HEK293 (cell line): Measurements from ENCODE around the gene RIPK4.

Source experiments
- HOXA7 ChIP-seq: sonication (generic); formaldehyde crosslinking; IDR thresholded peaks from 2 replicates; pipeline ENCODE4 v1.8.1; 2022; ENCODE audit warnings: missing genetic modification reagents, borderline replicate concordance
- KLF10 ChIP-seq: fragments of 450-650 bp; IDR thresholded peaks from 2 replicates; pipeline ENCODE4 v1.5.1; 2018; ENCODE audit warnings: missing biosample characterization, mild to moderate bottlenecking, missing genetic modification characterization
- MEIS1 ChIP-seq: sonication (generic); formaldehyde crosslinking; IDR thresholded peaks from 2 replicates; pipeline ENCODE4 v1.8.1; 2022; ENCODE audit warnings: missing genetic modification reagents, mild to moderate bottlenecking, borderline replicate concordance
- MYNN ChIP-seq: fragments of 450-650 bp; formaldehyde crosslinking; IDR thresholded peaks from 2 replicates; pipeline ENCODE4 v1.5.1; 2016; ENCODE audit warnings: missing biosample characterization, missing genetic modification characterization, borderline replicate concordance
- MZF1 ChIP-seq: fragments of 450-650 bp; formaldehyde crosslinking; IDR thresholded peaks from 2 replicates; pipeline ENCODE4 v1.5.1; 2017; ENCODE audit warnings: missing biosample characterization, missing genetic modification characterization, borderline replicate concordance
- OSR2 ChIP-seq: fragments of 450-650 bp; formaldehyde crosslinking; IDR thresholded peaks from 2 replicates; pipeline ENCODE4 v1.5.1; 2016; ENCODE audit warnings: missing biosample characterization, missing genetic modification characterization
- PRDM1 ChIP-seq: fragments of 450-650 bp; formaldehyde crosslinking; IDR thresholded peaks from 2 replicates; pipeline ENCODE4; 2016; ENCODE audit warnings: missing biosample characterization, missing genetic modification characterization
- RBAK ChIP-seq: fragments of 450-650 bp; formaldehyde crosslinking; IDR thresholded peaks from 2 replicates; pipeline ENCODE4 v1.5.1; 2016; ENCODE audit warnings: missing biosample characterization, missing genetic modification characterization
- REPIN1 ChIP-seq: fragments of 450-650 bp; formaldehyde crosslinking; IDR thresholded peaks from 2 replicates; pipeline ENCODE4 v1.5.1; 2017; ENCODE audit warnings: missing biosample characterization, missing genetic modification characterization, low read depth
- ZBTB48 ChIP-seq: fragments of 450-650 bp; formaldehyde crosslinking; IDR thresholded peaks from 2 replicates; pipeline ENCODE4 v1.5.1; 2016; ENCODE audit warnings: missing biosample characterization, missing genetic modification characterization
- ZIC2 ChIP-seq: fragments of 450-650 bp; formaldehyde crosslinking; IDR thresholded peaks from 2 replicates; pipeline ENCODE4 v1.5.1; 2016; ENCODE audit warnings: missing biosample characterization, missing genetic modification characterization
- ZNF112 ChIP-seq: fragments of 450-650 bp; formaldehyde crosslinking; IDR thresholded peaks from 2 replicates; pipeline ENCODE4 v1.5.0; 2017; ENCODE audit warnings: missing biosample characterization, missing genetic modification characterization
- ZNF324 ChIP-seq: fragments of 450-650 bp; formaldehyde crosslinking; IDR thresholded peaks from 2 replicates; pipeline ENCODE4 v1.5.1; 2016; ENCODE audit warnings: missing biosample characterization, missing genetic modification characterization
- ZNF335 ChIP-seq: fragments of 450-650 bp; formaldehyde crosslinking; conservative IDR thresholded peaks from 2 replicates; pipeline ENCODE4 v1.5.1; 2016; ENCODE audit warnings: missing biosample characterization, missing genetic modification characterization
- ZNF394 ChIP-seq: fragments of 450-650 bp; formaldehyde crosslinking; IDR thresholded peaks from 2 replicates; pipeline ENCODE4 v1.5.1; 2016; ENCODE audit warnings: missing biosample characterization, missing genetic modification characterization, mild to moderate bottlenecking, moderate library complexity, borderline replicate concordance
- ZNF571 ChIP-seq: fragments of 450-650 bp; formaldehyde crosslinking; IDR thresholded peaks from 2 replicates; pipeline ENCODE4 v1.5.0; 2017; ENCODE audit warnings: missing biosample characterization, missing genetic modification characterization
- ZNF585B ChIP-seq: fragments of 450-650 bp; formaldehyde crosslinking; IDR thresholded peaks from 2 replicates; pipeline ENCODE4 v1.5.1; 2016; ENCODE audit warnings: missing biosample characterization, missing genetic modification characterization
- ZNF624 ChIP-seq: fragments of 450-650 bp; formaldehyde crosslinking; IDR thresholded peaks from 2 replicates; pipeline ENCODE4 v1.5.1; 2017; ENCODE audit warnings: missing biosample characterization, missing genetic modification characterization
- ZNF658 ChIP-seq: fragments of 450-650 bp; formaldehyde crosslinking; IDR thresholded peaks from 2 replicates; pipeline ENCODE4; 2016; ENCODE audit warnings: missing biosample characterization, missing genetic modification characterization
- TF ChIP-seq, protein P1 (sequence below): fragments of 450-650 bp; formaldehyde crosslinking; IDR thresholded peaks from 2 replicates; pipeline ENCODE4 v1.5.1; 2016; ENCODE audit warnings: missing biosample characterization, missing genetic modification characterization
- TF ChIP-seq, protein P2 (sequence below): fragments of 450-650 bp; formaldehyde crosslinking; IDR thresholded peaks from 2 replicates; pipeline ENCODE4 v1.5.1; 2017; ENCODE audit warnings: missing biosample characterization, missing genetic modification characterization
- TF ChIP-seq, protein P3 (sequence below): fragments of 450-650 bp; formaldehyde crosslinking; IDR thresholded peaks from 2 replicates; pipeline ENCODE4 v1.5.1; 2016; ENCODE audit warnings: missing biosample characterization, missing genetic modification characterization
- TF ChIP-seq, protein P4 (sequence below): fragments of 450-650 bp; formaldehyde crosslinking; IDR thresholded peaks from 2 replicates; pipeline ENCODE4 v1.5.1; 2016; ENCODE audit warnings: missing biosample characterization, missing genetic modification characterization
- TF ChIP-seq, protein P5 (sequence below): IDR thresholded peaks from 2 replicates; pipeline ENCODE4 v1.6.1; 2011; ENCODE audit warnings: mild to moderate bottlenecking, low read depth, low read length, borderline replicate concordance
- TF ChIP-seq, protein P6 (sequence below): fragments of 450-650 bp; IDR thresholded peaks from 2 replicates; pipeline ENCODE4 v1.5.1; 2018; ENCODE audit warnings: missing biosample characterization, missing genetic modification characterization
- TF ChIP-seq, protein P7 (sequence below): fragments of 450-650 bp; formaldehyde crosslinking; IDR thresholded peaks from 2 replicates; pipeline ENCODE4 v1.5.1; 2016; ENCODE audit warnings: missing biosample characterization, missing genetic modification characterization
- TF ChIP-seq, protein P8 (sequence below): fragments of 450-650 bp; formaldehyde crosslinking; IDR thresholded peaks from 2 replicates; pipeline ENCODE4 v1.5.1; 2016; ENCODE audit warnings: missing biosample characterization, missing genetic modification characterization

Gene RIPK4

DNA sequence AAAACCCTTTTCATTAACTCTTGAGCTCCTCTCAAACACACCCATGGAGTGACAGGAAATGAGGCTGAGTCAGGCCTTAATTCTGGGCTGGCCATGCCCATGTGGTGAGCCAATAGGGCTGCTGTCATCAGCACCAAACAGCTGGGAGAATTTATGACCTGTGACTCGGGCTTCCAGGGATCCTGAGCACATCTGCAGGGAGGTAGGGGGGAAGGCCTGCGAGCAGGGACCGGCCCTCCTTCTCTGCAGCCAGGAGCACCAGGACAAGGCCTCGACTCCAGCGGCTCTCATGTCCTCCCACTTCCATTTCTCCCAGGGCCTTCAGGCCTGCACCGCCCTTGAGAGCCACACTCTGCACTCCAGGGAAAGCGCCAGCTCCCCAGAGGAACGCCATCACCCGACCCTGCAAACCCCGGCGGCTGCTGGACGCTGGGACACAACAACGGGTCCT lies 14.6 kb downstream of the RIPK4 start (continued):
- no peak for TF ChIP-seq RBAK (tag by site-specific recombination)
- peak; percentile 82 for TF ChIP-seq ZIC2
- TF ChIP-seq, protein P1, sequence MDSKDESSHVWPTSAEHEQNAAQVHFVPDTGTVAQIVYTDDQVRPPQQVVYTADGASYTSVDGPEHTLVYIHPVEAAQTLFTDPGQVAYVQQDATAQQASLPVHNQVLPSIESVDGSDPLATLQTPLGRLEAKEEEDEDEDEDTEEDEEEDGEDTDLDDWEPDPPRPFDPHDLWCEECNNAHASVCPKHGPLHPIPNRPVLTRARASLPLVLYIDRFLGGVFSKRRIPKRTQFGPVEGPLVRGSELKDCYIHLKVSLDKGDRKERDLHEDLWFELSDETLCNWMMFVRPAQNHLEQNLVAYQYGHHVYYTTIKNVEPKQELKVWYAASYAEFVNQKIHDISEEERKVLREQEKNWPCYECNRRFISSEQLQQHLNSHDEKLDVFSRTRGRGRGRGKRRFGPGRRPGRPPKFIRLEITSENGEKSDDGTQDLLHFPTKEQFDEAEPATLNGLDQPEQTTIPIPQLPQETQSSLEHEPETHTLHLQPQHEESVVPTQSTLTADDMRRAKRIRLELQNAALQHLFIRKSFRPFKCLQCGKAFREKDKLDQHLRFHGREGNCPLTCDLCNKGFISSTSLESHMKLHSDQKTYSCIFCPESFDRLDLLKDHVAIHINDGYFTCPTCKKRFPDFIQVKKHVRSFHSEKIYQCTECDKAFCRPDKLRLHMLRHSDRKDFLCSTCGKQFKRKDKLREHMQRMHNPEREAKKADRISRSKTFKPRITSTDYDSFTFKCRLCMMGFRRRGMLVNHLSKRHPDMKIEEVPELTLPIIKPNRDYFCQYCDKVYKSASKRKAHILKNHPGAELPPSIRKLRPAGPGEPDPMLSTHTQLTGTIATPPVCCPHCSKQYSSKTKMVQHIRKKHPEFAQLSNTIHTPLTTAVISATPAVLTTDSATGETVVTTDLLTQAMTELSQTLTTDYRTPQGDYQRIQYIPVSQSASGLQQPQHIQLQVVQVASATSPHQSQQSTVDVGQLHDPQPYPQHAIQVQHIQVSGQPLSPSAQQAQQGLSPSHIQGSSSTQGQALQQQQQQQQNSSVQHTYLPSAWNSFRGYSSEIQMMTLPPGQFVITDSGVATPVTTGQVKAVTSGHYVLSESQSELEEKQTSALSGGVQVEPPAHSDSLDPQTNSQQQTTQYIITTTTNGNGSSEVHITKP (tag by site-specific recombination), result peak; percentile 28; the same call in 1 of the 2 replicates
- TF ChIP-seq, protein P2, sequence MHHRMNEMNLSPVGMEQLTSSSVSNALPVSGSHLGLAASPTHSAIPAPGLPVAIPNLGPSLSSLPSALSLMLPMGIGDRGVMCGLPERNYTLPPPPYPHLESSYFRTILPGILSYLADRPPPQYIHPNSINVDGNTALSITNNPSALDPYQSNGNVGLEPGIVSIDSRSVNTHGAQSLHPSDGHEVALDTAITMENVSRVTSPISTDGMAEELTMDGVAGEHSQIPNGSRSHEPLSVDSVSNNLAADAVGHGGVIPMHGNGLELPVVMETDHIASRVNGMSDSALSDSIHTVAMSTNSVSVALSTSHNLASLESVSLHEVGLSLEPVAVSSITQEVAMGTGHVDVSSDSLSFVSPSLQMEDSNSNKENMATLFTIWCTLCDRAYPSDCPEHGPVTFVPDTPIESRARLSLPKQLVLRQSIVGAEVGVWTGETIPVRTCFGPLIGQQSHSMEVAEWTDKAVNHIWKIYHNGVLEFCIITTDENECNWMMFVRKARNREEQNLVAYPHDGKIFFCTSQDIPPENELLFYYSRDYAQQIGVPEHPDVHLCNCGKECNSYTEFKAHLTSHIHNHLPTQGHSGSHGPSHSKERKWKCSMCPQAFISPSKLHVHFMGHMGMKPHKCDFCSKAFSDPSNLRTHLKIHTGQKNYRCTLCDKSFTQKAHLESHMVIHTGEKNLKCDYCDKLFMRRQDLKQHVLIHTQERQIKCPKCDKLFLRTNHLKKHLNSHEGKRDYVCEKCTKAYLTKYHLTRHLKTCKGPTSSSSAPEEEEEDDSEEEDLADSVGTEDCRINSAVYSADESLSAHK (tag by site-specific recombination), result no peak
- TF ChIP-seq ZBTB48 (tag by site-specific recombination), result 0 out of 2 replicates have a peak, but pooled peaks have one; percentile 50
- TF ChIP-seq ZNF394 (tag by site-specific recombination), result no peak
- TF ChIP-seq KLF10 (tag by site-specific recombination), result peak; percentile 89
- 0 out of 2 replicates have a peak, but pooled peaks have one; percentile 31 for TF ChIP-seq MEIS1
- TF ChIP-seq ZNF658 (tag by site-specific recombination), result no peak
- TF ChIP-seq, protein P3, sequence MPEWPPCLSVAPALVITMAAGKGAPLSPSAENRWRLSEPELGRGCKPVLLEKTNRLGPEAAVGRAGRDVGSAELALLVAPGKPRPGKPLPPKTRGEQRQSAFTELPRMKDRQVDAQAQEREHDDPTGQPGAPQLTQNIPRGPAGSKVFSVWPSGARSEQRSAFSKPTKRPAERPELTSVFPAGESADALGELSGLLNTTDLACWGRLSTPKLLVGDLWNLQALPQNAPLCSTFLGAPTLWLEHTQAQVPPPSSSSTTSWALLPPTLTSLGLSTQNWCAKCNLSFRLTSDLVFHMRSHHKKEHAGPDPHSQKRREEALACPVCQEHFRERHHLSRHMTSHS (tag by site-specific recombination), result 0 out of 2 replicates have a peak, but pooled peaks have one; percentile 52
- no peak for TF ChIP-seq MYNN (tag by site-specific recombination)
- TF ChIP-seq, protein P4, sequence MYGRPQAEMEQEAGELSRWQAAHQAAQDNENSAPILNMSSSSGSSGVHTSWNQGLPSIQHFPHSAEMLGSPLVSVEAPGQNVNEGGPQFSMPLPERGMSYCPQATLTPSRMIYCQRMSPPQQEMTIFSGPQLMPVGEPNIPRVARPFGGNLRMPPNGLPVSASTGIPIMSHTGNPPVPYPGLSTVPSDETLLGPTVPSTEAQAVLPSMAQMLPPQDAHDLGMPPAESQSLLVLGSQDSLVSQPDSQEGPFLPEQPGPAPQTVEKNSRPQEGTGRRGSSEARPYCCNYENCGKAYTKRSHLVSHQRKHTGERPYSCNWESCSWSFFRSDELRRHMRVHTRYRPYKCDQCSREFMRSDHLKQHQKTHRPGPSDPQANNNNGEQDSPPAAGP, result peak; percentile 91
- TF ChIP-seq, protein P5, sequence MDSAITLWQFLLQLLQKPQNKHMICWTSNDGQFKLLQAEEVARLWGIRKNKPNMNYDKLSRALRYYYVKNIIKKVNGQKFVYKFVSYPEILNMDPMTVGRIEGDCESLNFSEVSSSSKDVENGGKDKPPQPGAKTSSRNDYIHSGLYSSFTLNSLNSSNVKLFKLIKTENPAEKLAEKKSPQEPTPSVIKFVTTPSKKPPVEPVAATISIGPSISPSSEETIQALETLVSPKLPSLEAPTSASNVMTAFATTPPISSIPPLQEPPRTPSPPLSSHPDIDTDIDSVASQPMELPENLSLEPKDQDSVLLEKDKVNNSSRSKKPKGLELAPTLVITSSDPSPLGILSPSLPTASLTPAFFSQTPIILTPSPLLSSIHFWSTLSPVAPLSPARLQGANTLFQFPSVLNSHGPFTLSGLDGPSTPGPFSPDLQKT, result no peak
- TF ChIP-seq ZNF324, result peak; percentile 74; the same call in 1 of the 2 replicates
- TF ChIP-seq, protein P6, sequence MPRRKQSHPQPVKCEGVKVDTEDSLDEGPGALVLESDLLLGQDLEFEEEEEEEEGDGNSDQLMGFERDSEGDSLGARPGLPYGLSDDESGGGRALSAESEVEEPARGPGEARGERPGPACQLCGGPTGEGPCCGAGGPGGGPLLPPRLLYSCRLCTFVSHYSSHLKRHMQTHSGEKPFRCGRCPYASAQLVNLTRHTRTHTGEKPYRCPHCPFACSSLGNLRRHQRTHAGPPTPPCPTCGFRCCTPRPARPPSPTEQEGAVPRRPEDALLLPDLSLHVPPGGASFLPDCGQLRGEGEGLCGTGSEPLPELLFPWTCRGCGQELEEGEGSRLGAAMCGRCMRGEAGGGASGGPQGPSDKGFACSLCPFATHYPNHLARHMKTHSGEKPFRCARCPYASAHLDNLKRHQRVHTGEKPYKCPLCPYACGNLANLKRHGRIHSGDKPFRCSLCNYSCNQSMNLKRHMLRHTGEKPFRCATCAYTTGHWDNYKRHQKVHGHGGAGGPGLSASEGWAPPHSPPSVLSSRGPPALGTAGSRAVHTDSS (tag by site-specific recombination), result no peak
- TF ChIP-seq OSR2 (tag by site-specific recombination), result peak; percentile 64; the same call in 1 of the 2 replicates
- no peak for TF ChIP-seq REPIN1 (tag by site-specific recombination)
- TF ChIP-seq MZF1 (tag by site-specific recombination), result no peak
- no peak for TF ChIP-seq ZNF571 (tag by site-specific recombination)
- no peak for TF ChIP-seq PRDM1
- TF ChIP-seq, protein P7, sequence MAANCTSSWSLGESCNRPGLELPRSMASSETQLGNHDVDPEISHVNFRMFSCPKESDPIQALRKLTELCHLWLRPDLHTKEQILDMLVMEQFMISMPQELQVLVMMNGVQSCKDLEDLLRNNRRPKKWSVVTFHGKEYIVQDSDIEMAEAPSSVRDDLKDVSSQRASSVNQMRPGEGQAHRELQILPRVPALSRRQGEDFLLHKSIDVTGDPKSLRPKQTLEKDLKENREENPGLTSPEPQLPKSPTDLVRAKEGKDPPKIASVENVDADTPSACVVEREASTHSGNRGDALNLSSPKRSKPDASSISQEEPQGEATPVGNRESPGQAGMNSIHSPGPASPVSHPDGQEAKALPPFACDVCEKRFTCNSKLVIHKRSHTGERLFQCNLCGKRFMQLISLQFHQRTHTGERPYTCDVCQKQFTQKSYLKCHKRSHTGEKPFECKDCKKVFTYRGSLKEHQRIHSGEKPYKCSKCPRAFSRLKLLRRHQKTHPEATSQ (tag by site-specific recombination), result no peak
- TF ChIP-seq ZNF585B (tag by site-specific recombination), result no peak
- no peak for TF ChIP-seq ZNF335 (tag by site-specific recombination)
- TF ChIP-seq HOXA7, result no peak
- TF ChIP-seq, protein P8, sequence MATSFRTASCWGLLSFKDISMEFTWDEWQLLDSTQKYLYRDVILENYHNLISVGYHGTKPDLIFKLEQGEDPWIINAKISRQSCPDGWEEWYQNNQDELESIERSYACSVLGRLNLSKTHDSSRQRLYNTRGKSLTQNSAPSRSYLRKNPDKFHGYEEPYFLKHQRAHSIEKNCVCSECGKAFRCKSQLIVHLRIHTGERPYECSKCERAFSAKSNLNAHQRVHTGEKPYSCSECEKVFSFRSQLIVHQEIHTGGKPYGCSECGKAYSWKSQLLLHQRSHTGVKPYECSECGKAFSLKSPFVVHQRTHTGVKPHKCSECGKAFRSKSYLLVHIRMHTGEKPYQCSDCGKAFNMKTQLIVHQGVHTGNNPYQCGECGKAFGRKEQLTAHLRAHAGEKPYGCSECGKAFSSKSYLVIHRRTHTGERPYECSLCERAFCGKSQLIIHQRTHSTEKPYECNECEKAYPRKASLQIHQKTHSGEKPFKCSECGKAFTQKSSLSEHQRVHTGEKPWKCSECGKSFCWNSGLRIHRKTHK (tag by site-specific recombination), result no peak
- no peak for TF ChIP-seq ZNF112
- TF ChIP-seq ZNF624 (tag by site-specific recombination), result no peak
